Adrenal gland (tissue), 12 donors: ENCODE measurements around the gene JSRP1. TPM values are rescaled to one million over a fixed set of nuclear protein-coding genes. Genes with fewer than 3 reads are reported as not detected.
A peak's percentile ranks its signal among the peaks of the same experiment; 100 is the strongest.

ENCODE experiments used
- DNase-seq, 7 donors: peaks; one replicate each; pipeline ENCODE4 v3.0.0-alpha.2; 2019 to 2020
- H3K27ac ChIP-seq, 5 donors: fragments of 200-600 bp; sonication (generic) in 4 of 5; 1 replicate in 3 of 5; 2 replicates in 2 of 5; pipeline versions ENCODE4 v1.5.1 to v1.8.0; 2016 to 2020; ENCODE audit warnings: mild to moderate bottlenecking in 1 of 5
- H3K27me3 ChIP-seq: fragments of 200-600 bp; 2 replicates; pipeline ENCODE4 v1.8.0; 2021
- H3K36me3 ChIP-seq, 2 donors: fragments of 200-600 bp; replicated peaks in 1 of 2; 1 replicate in 1 of 2; 2 replicates in 1 of 2; pipeline versions ENCODE4 v1.5.1 to v1.8.0; 2018 to 2022
- H3K4me1 ChIP-seq, 2 donors: fragments of 200-600 bp; replicated peaks in 1 of 2; 1 replicate in 1 of 2; 2 replicates in 1 of 2; pipeline versions ENCODE4 v1.5.1 to v1.8.0; 2018 to 2021
- H3K4me3 ChIP-seq, 4 donors: fragments of 200-600 bp; sonication (generic) in 3 of 4; one replicate each; pipeline ENCODE4 v1.5.1; 2016 to 2018
- H3K9me3 ChIP-seq, 3 donors: fragments of 200-600 bp; sonication (generic) in 1 of 3; replicated peaks in 1 of 3; 1 replicate in 2 of 3; 2 replicates in 1 of 3; pipeline versions ENCODE4 v1.5.1 to v1.8.0; 2016 to 2021
- POLR2A ChIP-seq, 2 donors: fragments of 450-650 bp; IDR thresholded peaks; one replicate each; pipeline ENCODE4 v1.6.1; 2017; ENCODE audit warnings: antibody characterized with exemption in 2 of 2, mild to moderate bottlenecking in 2 of 2, moderate library complexity in 1 of 2
- WGBS, 4 donors: extraction: QIAGEN DNeasy Blood & Tissue Kit in 2 of 4; methylation state at CpG; one replicate each; pipeline versions ENCODE4 v1.1.5 to v1.1.7; 2013 to 2017; 5-methylcytosine and 5-hydroxymethylcytosine counted together
- intact Hi-C, 2 donors: fragments of 100-400 bp; cut with DNase I; formaldehyde crosslinking; loops; one replicate each; pipeline versions ENCODE4 v1.14.1 to v1.15.0; 2022 to 2023
- polyA plus RNA-seq, 3 donors: library from polyadenylated mRNA; stranded (reverse); fragments of 200-250 nt in 2 of 3; fragments of 350-450 nt in 1 of 3; fragmentation: Illumina TruSeq in 1 of 3; extraction: RNeasy Lipid Tissue Mini Kit (QIAGEN cat#74804) in 1 of 3; gene quantifications; one replicate each; pipeline ENCODE4 v1.2.3, GENCODE V29; 2013 to 2014
- total RNA-seq, 9 donors: library from RNA; depleted of rRNA in 4 of 9; stranded (reverse); fragments of >200 nt in 4 of 9; fragments of 120-200 nt in 1 of 9; fragmentation: NEBNext Ultra II Directional in 1 of 9; extraction: Animal tissue kit (Norgen Biotek cat#: 25700) in 1 of 9; gene quantifications; one replicate each; pipeline versions ENCODE4 v1.1.0 to v1.2.4, GENCODE V29; 2013 to 2023
- TF ChIP-seq, protein P1 (sequence below), 6 experiments: fragments of 450-650 bp in 4 of 6; fragments of 200-600 bp in 2 of 6; sonication (generic) in 1 of 6; IDR thresholded peaks; 1 replicate in 5 of 6; 2 replicates in 1 of 6; pipeline versions ENCODE4 v1.5.1 to v1.8.0; 2016 to 2021; ENCODE audit warnings: antibody characterized with exemption in 6 of 6, mild to moderate bottlenecking in 2 of 6, moderate library complexity in 1 of 6
- donor health status: healthy with polysubstance abuse.
- donor health status: Bipolar disorder and iron deficiency.
- donor health status: DM: yes; HTN: yes; CAD: no.
- donor health status: DM: no; HTN: no; CAD: no.
- donor health status: DM: no; HTN: no; CAD: no.
- donor health status: DM: yes; HTN: yes; CAD: no.

Gene JSRP1
- total and polyA plus RNA-seq, 12 donors, result 0.54 to 1.2 (median 0.83) TPM; not detected in 6

DNA sequence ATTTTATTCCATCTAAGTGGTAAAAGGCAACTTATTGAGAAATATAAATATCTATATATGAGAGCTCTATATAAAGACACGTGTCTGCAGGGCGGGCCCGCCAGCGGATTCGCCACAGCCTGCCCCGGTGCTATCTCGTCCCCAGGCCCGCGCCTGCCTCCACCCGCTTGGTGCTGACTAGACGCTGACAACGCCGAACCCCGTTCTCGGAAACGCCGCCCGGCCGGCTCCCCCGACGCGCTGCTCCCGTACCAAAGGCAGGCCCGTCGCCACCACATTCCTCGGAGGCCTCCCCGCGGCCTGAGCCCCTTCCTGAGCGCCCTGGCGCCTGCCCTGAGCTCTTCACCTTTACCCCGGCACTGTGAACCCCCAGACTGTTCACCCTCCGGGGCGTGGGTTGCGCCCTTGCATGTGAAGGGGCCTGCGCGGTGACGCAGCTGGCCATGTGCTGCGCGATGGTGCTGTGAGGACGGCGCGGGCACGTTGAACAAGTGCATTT, 26.1 kb downstream of the JSRP1 start:
- peaks cover 0 to 60% of the 10 kb centered on the region in 2 donors for H3K36me3 ChIP-seq
- no peak for DNase-seq
- peak overlapping the region in 1 of 5 donors; percentile 79 for H3K27ac ChIP-seq

DNA sequence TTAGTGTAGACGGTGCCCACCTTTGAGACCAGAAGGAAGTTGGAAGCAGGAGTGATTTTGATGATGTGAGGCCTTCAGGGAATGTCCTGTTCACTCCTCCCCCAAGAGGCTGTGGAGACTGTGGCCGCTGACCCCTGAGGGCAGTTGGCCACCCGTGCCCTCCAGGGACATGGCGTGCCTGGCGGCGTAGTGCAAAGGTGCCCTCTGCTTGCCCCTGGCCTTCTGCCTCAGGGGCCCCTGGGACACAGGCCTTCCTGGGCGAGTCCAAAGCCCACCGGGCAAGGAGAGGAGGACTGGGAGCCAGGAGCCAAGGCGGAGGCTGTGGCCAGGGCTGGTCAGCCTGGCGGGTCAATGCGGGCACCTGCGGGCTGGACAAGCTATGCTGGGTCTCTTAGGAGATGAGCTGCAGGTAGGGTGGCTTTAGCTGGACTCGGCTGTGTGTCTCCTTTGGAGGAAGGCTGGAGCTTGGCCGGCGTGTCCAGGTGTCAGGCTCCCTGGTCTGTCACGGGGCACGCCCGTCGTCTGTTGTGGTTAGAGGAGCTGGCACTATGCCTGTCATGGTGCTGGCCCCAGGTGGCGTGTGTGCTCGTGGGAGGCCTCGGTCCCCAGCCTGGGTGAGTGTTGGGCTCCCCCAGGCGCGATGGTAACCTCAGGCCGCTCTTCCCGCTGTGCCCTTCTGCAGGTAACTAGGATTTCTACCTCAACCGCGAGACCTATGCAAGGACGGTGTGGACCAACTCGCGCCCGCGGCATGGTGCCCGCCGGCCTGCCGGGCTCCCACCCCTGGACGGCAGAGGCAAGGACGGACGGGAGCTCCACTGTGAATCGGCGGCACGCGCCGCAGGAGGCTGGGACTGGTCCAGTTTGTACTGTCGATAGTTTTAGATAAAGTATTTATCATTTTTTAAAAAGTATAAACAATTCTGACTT, 26.8 kb downstream of the JSRP1 start:
- WGBS, 4 donors, result 92 to 96% (median 94%) methylated on average over 38 to 45 of the region's 45 CpGs
- no peak for DNase-seq
- Histone ChIP-seq H3K27me3 (no peaks in the 10 kb centered on the region), H3K4me1 (peaks cover 7 to 24% of the 10 kb centered on the region in 2 donors), H3K4me3 (no peak overlapping the region), H3K36me3 (peaks cover 0 to 62% of the 10 kb centered on the region in 2 donors), H3K9me3 (no peaks in the 10 kb centered on the region), H3K27ac (no peak overlapping the region)
- TF ChIP-seq, protein P1, sequence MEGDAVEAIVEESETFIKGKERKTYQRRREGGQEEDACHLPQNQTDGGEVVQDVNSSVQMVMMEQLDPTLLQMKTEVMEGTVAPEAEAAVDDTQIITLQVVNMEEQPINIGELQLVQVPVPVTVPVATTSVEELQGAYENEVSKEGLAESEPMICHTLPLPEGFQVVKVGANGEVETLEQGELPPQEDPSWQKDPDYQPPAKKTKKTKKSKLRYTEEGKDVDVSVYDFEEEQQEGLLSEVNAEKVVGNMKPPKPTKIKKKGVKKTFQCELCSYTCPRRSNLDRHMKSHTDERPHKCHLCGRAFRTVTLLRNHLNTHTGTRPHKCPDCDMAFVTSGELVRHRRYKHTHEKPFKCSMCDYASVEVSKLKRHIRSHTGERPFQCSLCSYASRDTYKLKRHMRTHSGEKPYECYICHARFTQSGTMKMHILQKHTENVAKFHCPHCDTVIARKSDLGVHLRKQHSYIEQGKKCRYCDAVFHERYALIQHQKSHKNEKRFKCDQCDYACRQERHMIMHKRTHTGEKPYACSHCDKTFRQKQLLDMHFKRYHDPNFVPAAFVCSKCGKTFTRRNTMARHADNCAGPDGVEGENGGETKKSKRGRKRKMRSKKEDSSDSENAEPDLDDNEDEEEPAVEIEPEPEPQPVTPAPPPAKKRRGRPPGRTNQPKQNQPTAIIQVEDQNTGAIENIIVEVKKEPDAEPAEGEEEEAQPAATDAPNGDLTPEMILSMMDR (IDR thresholded peaks at IDR 0.05), result no peak
- no peak for TF ChIP-seq POLR2A (IDR thresholded peaks at IDR 0.05)
- intact Hi-C loops, result loop anchor here (5.0 to 10.0 kb wide), 3 partner anchors 62 to 85 kb away; partner anchors contain the start of gene AP3D1 (in 1 of the 2)

More for the DNA sequence above, 26.1 kb downstream of the JSRP1 start:
- H3K27me3 ChIP-seq, result no peaks in the 10 kb centered on the region
- TF ChIP-seq, protein P1 (IDR thresholded peaks at IDR 0.05), result no peak
- no peak for TF ChIP-seq POLR2A (IDR thresholded peaks at IDR 0.05)
- H3K9me3 ChIP-seq, result no peaks in the 10 kb centered on the region
- intact Hi-C loops, result loop anchor here (5.0 to 10.0 kb wide), 3 partner anchors 63 to 85 kb away; partner anchors contain the start of gene AP3D1 (in 1 of the 2)
- peaks cover 11 to 30% of the 10 kb centered on the region in 2 donors for H3K4me1 ChIP-seq
- H3K4me3 ChIP-seq, result no peak overlapping the region
- WGBS, 4 donors, result 93 to 94% (median 93%) methylated on average over 43 of the region's 43 CpGs

DNA sequence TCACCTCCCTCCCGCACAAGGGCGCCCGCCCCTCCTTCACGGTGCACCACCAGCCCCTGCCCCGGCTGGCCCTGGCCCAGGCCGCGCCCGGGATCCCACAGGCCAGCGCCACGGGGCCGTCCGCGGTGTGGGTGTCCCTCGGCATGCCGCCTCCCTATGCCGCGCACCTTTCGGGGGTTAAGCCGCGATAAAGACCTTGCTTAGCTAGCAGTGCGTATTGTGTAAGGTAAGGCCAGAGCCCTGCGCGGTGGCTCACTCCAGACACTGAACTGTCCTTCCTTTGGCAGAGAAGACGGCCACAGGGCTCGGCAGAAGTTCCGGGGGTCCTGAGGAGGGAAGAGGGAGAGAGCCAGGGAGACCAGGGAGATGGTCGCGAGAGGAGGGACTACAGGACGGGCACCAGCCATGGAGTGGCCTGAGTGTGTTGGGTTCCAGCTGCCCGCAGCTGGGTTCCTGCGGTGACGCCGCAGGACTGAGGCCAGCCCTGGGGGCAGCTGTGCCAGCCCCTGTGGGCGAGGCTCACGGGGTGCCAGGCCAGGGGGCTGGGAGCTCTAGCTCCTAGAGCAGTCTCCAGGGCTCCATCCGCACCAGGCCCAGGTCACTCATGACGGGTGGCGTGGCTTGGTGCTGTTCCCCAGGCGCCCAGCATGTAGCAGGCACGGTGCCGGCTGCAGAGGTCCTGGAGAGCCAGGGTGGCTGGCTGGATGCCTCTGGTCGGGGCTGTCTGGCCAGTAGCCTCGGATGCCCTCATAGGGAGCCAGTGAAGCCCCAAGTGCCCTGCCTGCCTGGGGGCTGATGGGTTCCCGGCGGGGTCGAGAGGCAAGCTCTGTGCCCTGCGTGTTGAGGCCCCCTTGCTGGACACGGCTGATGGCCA, 27.8 kb downstream of the JSRP1 start:
- H3K4me1 ChIP-seq, result peaks cover 7 to 14% of the 10 kb centered on the region in 2 donors
- H3K27me3 ChIP-seq, result no peaks in the 10 kb centered on the region
- DNase-seq, result no peak
- H3K9me3 ChIP-seq, result no peaks in the 10 kb centered on the region
- WGBS, 4 donors, result 88 to 94% (median 93%) methylated on average over 23 to 48 of the region's 48 CpGs
- TF ChIP-seq POLR2A (IDR thresholded peaks at IDR 0.05), result no peak
- TF ChIP-seq, protein P1 (IDR thresholded peaks at IDR 0.05), result no peak
- peaks cover 0 to 67% of the 10 kb centered on the region in 2 donors for H3K36me3 ChIP-seq
- intact Hi-C loops, result no loop called here
- H3K27ac ChIP-seq, result no peak overlapping the region
- H3K4me3 ChIP-seq, result no peak overlapping the region
